HG03575 (cell line): Measurements from ENCODE around the gene CLEC10A.
"Not testable (repeated sequence)": the region's sequence is repeated elsewhere in the genome, so short reads cannot be mapped to it uniquely, and the experiment has no call there.

Experiments used
- ATAC-seq: cut with Tn5 transposase; IDR thresholded peaks from one replicate; pipeline ENCODE4 v1.9.1; 2021; ENCODE audit not compliant: unreplicated experiment, insufficient number of reproducible peaks, low FRiP score; ENCODE audit errors: extremely low read depth

Gene CLEC10A, protein sequence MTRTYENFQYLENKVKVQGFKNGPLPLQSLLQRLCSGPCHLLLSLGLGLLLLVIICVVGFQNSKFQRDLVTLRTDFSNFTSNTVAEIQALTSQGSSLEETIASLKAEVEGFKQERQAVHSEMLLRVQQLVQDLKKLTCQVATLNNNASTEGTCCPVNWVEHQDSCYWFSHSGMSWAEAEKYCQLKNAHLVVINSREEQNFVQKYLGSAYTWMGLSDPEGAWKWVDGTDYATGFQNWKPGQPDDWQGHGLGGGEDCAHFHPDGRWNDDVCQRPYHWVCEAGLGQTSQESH

DNA sequence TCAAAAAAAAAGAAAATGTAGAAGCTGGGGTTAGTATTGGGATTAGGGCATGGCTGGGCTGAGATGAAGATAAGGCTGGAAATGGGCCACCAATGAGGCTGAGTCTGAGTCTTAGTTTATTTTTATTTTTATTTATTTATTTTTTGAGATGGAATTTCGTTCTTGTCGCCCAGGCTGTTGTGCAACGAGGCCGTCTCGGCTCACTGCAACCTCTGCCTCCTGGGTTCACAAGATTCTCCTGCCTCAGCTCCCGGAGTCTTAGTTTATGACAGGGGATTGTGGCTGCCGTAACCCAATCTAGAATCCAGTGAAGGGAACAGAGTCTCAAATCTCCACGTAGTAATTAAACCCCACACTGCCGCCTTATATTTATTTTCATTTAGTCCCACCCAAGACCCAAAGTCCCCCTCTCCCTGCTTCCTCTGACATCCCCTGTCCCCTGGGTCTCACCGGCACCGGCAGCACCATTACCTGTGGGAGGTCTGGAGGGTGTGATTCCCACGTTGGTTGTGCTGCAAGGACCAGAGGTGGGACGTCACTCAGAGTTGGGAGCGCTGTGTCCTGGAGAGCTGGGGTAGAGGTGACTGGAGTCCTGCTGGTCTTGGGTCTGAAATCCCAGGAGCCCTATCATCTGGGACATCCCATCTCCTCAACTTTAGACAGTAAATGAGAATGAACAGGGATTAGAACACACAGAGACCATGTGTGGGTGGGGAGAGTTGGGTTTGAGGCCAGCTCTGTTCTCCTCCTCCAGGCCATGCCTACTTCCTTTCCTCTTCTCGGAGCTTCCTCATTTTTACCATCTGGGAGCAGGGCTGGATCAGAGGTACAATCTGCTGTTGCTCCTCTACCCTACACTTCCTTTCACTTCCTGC lies at the start of gene CLEC10A:
TSS of gene CLEC10A (minus strand) at position 671 of the 875 bp plus-strand sequence. CDS start 1,439 bp downstream, outside the sequence.
- no peak for ATAC-seq

DNA sequence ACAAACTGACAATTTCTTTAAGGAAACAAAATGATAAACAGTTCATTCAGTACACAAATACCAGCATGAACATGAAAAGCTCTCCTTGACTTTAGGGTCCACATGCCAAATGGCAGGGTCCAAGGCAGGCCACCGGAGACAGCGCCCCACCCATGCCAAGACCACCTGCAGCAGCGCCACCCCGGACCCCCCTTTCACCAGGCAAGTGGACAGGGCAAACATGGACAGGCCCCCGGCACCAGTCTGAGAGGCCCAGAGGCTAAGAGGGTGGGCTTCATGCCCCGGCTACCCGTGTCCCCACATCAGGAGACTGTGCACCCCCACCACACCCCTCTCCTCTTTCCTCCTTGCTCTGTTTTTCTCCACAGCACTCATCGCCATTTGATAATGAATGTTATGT lies 49.3 kb upstream of the CLEC10A start:
- no peak for ATAC-seq

DNA sequence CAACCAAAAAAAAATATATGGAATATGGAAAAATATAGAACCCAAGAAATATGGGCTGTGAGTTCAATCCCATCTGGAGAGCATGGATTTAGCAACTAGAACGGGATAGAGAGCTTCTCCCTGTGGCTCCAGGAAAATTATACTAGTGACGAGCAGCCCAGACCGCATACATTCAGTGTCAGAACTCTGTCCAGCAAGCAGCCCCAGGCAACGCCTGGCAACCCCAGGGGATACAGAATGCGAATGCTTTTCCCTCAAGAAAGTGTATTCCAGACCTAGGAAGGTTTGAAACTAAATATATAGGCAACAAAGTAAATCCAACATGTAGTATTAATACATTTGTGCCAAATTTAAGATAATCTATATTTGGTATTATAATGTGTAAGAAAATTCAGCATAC lies 48.1 kb upstream of the CLEC10A start:
- no peak for ATAC-seq

DNA sequence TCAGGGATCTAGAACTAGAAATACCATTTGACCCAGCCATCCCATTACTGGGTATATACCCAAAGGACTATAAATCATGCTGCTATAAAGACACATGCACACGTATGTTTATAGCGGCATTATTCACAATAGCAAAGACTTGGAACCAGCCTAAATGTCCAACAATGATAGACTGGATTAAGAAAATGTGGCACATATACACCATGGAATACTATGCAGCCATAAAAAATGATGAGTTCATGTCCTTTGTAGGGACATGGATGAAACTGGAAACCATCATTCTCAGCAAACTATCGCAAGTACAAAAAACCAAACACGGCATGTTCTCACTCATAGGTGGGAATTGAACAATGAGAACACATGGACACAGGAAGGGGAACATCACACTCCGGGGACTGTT lies 47.5 kb upstream of the CLEC10A start:
- not testable (repeated sequence) for ATAC-seq

DNA sequence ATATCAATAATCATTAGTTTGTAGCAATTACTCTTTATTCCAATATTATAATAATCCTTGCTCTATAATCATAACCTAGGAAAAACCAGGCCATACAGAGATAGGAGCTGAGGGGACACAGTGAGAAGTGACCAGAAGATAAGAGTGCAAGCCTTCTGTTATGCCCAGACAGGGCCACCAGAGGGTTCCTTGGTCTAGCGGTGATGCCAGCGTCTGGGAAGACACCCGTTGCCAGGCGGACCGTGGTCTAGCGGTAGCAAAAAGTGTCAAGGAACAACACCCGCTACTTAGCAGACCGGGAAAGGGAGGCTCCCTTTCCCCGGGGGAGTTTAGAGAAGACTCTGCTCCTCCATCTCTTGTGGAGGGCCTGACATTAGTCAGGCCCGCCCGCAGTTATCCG lies 46.3 kb upstream of the CLEC10A start:
- ATAC-seq = not testable (repeated sequence)

DNA sequence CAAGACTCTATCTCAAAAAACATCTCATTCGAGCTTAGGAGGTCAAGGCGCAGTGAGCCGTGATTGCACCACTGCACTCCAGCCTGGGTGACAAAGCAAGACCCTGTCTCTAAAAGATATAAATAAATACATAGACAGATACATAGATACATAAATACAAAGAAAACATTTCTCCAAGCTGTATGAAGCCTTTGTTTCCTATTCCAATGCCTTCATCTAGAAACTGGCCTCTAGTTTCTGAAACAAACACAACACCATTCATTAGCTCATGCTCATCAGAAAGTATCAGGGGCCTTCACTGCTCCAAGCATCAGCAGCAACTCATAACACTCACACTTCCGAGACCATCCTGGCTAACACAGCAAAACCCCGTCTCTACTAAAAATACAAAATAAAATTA lies 44.9 kb upstream of the CLEC10A start:
- no peak for ATAC-seq

DNA sequence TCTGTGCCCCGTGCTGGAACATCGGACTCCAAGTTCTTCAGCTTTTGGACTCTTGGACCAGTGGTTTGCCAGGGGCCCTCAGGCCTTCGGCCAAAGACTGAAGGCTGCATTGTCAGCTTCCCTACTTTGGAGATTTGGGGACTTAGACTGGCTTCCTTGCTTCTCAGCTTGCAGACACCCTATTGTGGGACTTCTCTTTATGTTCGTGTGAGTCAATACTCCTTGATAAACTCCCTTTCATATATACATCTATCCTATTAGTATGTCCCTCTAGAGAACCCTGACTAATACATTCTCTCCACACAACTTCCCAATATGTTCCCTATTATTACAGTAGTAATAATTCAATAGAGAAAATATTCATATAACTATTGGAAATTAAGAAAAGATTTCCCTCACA lies 43.8 kb upstream of the CLEC10A start:
- ATAC-seq = no peak

DNA sequence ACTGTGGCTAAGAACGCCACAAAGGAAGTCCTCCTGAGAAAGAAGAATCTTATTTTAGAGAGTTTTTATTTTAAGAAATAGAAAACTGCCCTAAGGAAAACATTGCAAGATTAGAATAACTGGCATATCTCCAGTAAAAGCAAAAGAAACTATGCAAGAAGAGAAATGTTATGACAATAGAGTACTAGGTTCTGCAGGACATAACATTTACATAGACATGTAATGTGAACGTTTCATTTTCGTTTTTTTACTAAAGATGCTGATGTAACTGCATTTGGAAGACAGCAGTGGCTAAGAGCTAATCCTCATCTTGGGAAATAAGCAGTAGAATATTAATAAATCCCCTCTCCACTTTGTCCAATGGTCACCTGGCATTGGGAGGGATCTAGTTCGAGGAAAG lies 42.3 kb upstream of the CLEC10A start:
- no peak for ATAC-seq

DNA sequence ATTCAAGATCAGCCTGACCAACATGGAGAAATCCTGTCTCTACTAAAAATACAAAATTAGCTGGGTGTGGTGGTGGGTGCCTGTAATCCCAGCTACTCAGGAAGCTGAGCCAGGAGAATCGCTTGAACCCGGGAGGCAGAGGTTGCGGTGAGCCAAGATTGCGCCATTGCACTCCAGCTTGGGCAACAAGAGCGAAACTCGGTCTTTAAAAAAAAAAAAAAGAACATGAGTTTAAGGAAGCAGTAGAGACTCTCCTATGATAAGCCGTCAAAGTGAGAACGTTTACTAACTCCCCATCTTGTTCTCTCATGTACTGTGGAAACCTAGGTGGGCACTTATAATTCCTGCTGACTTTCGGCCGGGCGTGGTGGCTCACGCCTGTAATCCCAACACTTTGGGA lies 40.6 kb upstream of the CLEC10A start:
- not testable (repeated sequence) for ATAC-seq

DNA sequence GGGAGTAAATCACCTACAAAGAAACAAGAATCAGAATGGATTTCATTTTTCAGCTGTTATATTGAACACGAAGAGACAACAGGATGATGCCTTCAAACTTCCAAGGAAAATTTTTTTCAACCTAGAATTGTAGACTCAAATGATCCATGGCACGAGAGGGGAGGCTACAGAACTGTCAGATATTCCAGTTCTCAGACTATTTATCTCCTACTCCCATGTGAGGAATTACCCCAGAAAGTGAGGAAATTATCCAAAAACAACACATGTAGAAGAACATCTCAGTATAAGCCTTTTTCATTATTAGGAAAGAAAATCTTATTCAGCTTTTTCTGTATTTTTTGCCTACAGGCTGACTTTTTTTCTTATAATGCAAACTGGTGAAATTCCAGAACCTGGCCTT lies 40.1 kb upstream of the CLEC10A start:
- ATAC-seq = no peak

DNA sequence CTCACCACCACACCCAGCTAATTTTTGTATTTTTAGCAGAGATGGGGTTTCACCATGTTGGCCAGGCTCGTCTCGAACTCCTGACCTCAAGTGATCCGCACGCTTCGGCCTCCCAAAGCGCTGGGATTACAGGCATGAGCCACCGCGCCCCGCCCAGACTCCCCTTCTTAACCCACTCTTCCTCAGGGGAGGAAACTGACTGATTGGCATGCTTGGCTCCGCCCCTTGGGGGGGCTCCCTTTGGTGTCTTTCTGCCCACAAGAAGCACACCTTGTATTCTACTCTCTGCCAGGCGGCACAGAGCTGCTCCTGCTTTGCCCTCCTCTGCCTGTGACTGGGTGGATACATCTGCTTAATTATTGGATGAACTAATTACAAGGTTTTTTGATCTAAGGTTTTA lies 39.3 kb upstream of the CLEC10A start:
- ATAC-seq = no peak

DNA sequence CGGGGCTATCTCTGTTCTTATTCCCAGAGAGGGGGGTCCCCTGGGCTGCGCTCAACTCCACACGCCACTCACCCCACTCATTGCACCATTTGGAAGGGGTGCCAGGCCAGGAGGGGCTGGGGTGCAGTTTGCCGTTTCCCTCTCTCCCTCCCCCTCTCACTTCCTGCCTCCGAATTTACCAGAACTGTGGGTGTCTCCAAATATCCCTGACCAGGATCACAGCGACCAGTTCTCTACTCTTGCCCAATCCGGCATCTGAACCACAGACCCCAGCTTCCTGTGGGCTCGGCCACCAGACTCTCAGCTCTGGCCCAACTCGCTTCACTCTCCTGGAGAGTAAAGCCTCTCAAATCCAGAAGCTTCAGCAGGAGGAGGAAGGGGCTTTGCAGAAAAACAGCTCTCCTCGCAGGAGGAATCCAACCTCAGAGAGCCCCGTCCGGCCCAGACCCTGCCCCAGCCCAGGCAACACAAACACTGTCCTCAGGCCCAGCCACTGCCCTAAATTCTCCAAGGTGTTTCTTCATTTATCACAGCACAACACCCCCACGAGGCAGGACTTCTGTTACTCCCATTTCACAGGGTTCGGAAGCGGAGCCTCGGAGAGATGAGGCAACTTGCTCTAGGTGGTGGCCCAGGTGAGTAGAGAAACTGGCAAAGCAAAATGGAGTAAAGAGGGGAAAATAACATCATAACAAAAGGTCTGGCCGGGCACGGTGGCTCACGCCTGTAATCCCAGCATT lies 35.0 kb upstream of the CLEC10A start:
- ATAC-seq = no peak

DNA sequence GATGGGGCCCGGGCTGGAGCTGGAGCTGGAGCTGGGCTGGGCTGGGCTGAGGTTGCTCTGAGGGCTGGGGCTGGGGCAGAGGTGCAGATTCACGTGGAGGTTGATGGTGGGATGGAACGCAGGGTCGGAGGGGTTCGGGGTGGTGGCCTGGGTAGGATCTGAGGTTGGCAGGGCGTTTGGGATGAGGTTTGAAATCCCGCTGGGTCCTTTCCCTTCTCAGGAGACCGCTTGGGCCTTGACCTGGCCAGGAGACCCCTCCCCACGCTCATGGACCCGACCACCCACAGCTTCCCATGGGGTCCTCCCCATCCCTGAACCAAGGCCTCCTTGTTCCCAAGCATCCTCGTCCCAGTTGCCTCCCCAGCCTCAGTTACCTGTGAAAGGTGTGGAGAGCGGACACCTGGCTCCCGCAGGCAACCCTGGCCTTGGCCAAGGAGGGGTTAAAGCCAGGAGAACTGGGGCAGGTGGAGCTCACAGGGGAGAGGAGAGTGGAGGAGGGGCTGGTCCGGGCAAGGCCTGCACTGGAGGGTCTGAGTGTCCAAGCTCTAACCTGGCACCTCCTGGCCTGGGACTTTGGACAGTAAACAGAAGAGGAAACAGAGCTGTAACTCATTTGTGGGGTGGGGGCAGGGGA lies 34.3 kb upstream of the CLEC10A start, which contains the start of gene ASGR2:
TSS of gene ASGR2 (minus strand) at position 582 of the 634 bp plus-strand sequence. CDS start 582 bp downstream, outside the sequence.
- ATAC-seq = no peak

DNA sequence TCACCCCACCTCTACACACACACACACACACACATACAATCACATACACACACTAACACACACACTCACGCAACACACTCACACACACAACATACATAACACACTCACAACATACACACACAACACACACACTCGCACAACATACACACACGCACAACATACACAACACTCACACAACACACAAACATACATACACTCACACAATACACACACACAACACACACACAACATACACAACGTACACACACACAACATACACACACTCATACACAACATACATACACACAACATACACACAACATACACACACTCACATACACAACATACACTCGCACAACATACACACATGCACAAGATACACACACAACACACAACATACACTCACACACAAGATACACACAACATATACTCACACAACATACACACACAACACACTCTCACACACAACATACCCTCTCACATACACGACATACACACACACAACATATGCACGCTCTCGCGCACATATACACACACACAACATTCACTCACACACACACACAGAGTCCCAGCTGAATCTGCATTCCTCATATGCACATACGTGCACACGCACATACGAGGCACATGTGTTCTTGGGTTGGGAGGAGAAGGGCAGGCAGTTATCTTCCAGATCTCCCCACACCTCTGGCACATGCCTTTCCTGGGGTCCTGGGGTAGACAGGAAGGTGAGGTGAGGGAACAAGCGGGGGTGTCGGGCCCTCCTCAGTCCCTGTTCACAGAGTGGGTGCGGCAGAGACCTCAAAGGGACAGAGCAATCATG lies 33.4 kb upstream of the CLEC10A start:
- no peak for ATAC-seq

DNA sequence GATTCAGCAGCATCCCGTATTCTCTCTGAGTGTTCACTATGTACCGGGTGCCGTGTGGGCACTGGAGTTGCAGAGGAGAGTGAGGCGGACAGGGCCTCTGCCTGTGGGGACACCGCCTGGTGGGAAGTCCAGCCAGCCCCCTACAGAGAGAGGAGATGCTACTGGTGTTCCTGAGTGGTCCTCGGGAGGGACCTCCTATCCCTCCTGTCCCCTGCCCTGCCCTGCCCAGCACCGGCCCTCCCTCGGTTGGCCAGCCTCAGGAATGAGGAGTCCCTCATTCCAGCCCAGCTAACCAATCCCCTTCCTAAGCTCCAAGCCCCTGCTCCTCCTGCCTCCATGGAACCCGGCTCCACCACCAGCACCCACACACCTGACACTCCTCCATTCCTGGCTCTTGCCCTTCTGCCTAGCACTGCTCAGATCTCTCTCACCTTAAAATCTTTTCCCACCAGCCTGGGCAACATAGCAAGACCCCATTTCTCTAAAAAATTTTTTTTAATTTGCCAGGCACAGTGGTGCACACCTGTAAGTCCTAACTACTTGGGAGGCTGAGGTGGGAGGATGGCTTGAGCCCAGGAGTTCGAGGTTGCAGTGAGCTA lies 32.6 kb upstream of the CLEC10A start:
- ATAC-seq = no peak

DNA sequence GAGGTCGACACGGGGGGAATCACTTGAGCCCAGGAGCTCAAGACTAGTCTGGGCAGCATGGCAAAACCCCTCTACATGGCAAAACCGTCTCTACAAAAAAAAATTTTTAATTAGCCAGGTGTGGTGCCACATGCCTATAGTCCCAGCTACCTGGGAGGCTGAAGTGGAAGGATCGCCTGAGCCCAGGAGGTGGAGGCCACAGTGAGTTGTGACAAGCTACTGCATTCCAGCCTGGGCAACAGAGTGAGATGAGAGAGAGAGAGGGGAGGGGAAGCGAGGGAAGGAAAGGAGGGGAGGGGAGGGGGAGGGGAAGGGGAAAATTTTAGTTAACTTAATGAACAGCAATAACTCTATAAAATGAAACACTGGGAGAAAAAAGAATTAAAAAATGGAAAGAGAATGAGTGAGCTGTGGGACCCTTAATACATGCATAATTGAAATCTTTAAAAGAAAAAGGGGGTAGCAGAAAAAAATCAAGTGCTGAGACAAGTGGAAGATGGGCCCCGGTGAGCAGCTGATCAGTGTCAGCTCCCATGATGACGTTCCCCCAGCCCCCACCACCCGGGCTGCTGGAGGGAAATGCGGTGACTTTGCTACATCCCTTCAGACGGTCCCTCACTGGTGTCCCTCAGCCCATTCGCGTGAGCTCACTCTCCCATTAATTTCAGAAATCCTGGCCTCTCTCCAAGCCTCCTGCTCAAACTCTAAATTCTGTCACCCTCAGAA lies 31.9 kb upstream of the CLEC10A start:
- no peak for ATAC-seq

DNA sequence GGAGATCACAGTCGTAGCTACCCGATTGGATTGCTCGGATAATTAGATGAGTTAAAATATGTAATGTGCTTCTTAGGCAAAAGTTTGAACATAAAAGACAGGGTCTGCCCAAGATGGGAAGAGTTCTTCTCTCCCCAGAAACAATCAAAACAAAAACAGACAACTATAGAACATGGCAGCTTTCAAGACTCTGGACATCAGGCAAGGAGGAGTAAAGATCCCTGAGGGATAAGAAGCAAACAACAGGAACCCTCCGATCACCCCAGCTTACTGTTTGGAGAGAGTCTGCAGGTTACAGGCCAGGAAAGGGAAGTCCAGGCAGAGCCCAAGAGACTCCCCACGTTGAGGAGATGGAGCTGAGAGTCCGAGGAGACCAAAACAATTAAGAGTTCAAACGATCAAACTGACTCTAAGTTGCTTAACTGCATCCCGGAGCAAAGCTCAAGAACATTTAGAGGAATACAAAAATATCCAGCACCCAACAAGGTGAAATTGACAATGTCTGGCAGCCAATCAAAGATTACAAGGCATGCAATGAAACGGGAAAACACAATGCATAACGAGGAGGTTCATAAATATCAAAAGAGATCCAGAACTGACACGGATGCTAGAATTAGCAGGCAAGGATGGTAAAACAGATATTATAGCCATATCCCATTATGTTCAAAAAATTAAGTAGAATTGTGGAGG lies 30.7 kb upstream of the CLEC10A start:
- no peak for ATAC-seq
